Measurements from ENCODE around the gene IL2RG. TPM values are rescaled to one million over a fixed set of nuclear protein-coding genes. Genes with fewer than 3 reads are reported as not detected.

IL2RG gene
- total and polyA plus RNA-seq, 8 donors, result 0.19 to 4.4 (median 1.4) TPM

- intact Hi-C loops (cut with DNase I), result no loop called here
- H3K36me3 ChIP-seq, result no peaks in the 10 kb centered on the region
- DNase-seq, result no peak
- H3K27me3 ChIP-seq, result no peaks in the 10 kb centered on the region
- 82 to 83% methylated on average over 12 of the region's 12 CpGs for WGBS, 2 donors
- H3K27ac ChIP-seq, result no peak overlapping the region
- H3K4me1 ChIP-seq, result no peaks in the 10 kb centered on the region
- H3K4me3 ChIP-seq, result no peak overlapping the region
- ATAC-seq, result no peak
- TF ChIP-seq CTCF (IDR thresholded peaks at IDR 0.05), result no peak
- no peaks in the 10 kb centered on the region for H3K9me3 ChIP-seq
- no peak for FAIRE-seq
These were observed 16.9 kb upstream of the IL2RG start for GRCh38 chrX:71128166-71128833.

- 2 to 25% methylated on average over 15 to 17 of the region's 17 CpGs for WGBS, 2 donors
- TF ChIP-seq CTCF (IDR thresholded peaks at IDR 0.05), result no peak
- Histone ChIP-seq H3K9me3 (no peaks in the 10 kb centered on the region), H3K4me3 (peak overlapping the region; percentile 21 to 46 (median 34)), H3K27me3 (no peaks in the 10 kb centered on the region), H3K27ac (peak overlapping the region in 2 of 4 donors; percentile 50 to 67), H3K4me1 (no peaks in the 10 kb centered on the region), H3K36me3 (peaks cover 0 to 9% (median 0%) of the 10 kb centered on the region in 3 donors)
- FAIRE-seq (no peak), ATAC-seq (peak; percentile 21 to 53 (median 41)), DNase-seq (no peak)
- intact Hi-C loops (cut with DNase I), result no loop called here
These were observed 7.7 kb upstream of the IL2RG start for GRCh38 chrX:71118985-71119535.

GRCh38 chrX:71118032-71118984 lies 6.9 kb upstream of the IL2RG start, which contains the start of gene MED12:
MED12 (plus strand) TSS chrX:71118596; CDS start chrX:71118755, 159 bp downstream.
- H3K9me3 ChIP-seq, result no peaks in the 10 kb centered on the region
- H3K4me1 ChIP-seq, result no peaks in the 10 kb centered on the region
- peak; percentile 71 to 89 (median 78) for DNase-seq
- intact Hi-C loops (cut with DNase I), result no loop called here
- peak within 1 kb of the TSS in 3 of 4 donors; percentile 39 to 67 (median 50) for H3K27ac ChIP-seq
- 1 to 27% methylated on average over 52 to 56 of the region's 56 CpGs for WGBS, 2 donors
- ATAC-seq, result peak; percentile 94 to 99 (median 98)
- H3K4me3 ChIP-seq, result peak within 1 kb of the TSS; percentile 21 to 46 (median 34)
- peaks cover 0 to 9% (median 0%) of the 10 kb centered on the region in 3 donors for H3K36me3 ChIP-seq
- no peak for TF ChIP-seq CTCF (IDR thresholded peaks at IDR 0.05)
- no peak for FAIRE-seq
- peaks cover 0 to 4% (median 0%) of the 10 kb centered on the region in 4 donors for H3K27me3 ChIP-seq

GRCh38 chrX:71117358-71117757 lies 6.0 kb upstream of the IL2RG start:
- DNase-seq (no peak), FAIRE-seq (no peak), ATAC-seq (no peak)
- H3K27ac ChIP-seq, result no peak overlapping the region
- no peaks in the 10 kb centered on the region for H3K9me3 ChIP-seq
- no peaks in the 10 kb centered on the region for H3K4me1 ChIP-seq
- peaks cover 0 to 3% (median 0%) of the 10 kb centered on the region in 3 donors for H3K36me3 ChIP-seq
- H3K27me3 ChIP-seq, result peaks cover 0 to 5% (median 0%) of the 10 kb centered on the region in 4 donors
- WGBS, 2 donors, result 68 to 73% methylated on average over 10 of the region's 10 CpGs
- H3K4me3 ChIP-seq, result no peak overlapping the region
- TF ChIP-seq CTCF (IDR thresholded peaks at IDR 0.05), result no peak
- intact Hi-C loops (cut with DNase I), result no loop called here

All from pancreas (tissue), 10 donors.